PC-9 (cell line): Measurements from ENCODE around the gene FAM32A. TPM values are rescaled to one million over a fixed set of nuclear protein-coding genes. Genes with fewer than 3 reads are reported as not detected.

ENCODE experiments used
- BruUV-seq: library from RNA; stranded (reverse); fragments of 400-500 nt; replicated peaks from 2 replicates; lab custom pipeline; 2021; lab: Mats Ljungman, UMichigan
- CTCF ChIA-PET: fragments of 300-600 bp; sonication (Branson Sonifier 250); formaldehyde crosslinking; loops from one replicate; lab custom pipeline; 2022; ENCODE audit warnings: antibody characterized with exemption; lab: Charles Lee
- POLR2A ChIA-PET: fragments of 300-600 bp; sonication (Branson Sonifier 250); formaldehyde crosslinking; loops from one replicate; lab custom pipeline; 2022; ENCODE audit warnings: antibody characterized with exemption; ENCODE audit not compliant: unreplicated experiment; lab: Charles Lee
- DNase-seq, 2 experiments: peaks; one replicate each; pipeline versions ENCODE4 v3.0.0 to v3.0.0-alpha.2; 2015 to 2022; ENCODE audit warnings: mixed read lengths in 1 of 2
- H2AFZ ChIP-seq: fragments of 200-600 bp; sonication (generic); 2 replicates; pipeline ENCODE4 v1.8.1; 2017; ENCODE audit warnings: antibody characterized with exemption
- H3F3A ChIP-seq: fragments of 200-600 bp; sonication (generic); 2 replicates; pipeline ENCODE4 v1.8.1; 2017; ENCODE audit warnings: antibody characterized with exemption, mild to moderate bottlenecking, low read depth; ENCODE audit not compliant: insufficient read depth
- H3K27ac ChIP-seq: fragments of 200-600 bp; sonication (generic); 2 replicates; pipeline ENCODE4 v1.6.1; 2016; ENCODE audit warnings: mixed run types
- H3K27me3 ChIP-seq: fragments of 200-600 bp; sonication (generic); 2 replicates; pipeline ENCODE4 v1.6.1; 2016; ENCODE audit warnings: low read depth, mixed run types; ENCODE audit not compliant: insufficient read depth
- H3K36me3 ChIP-seq: fragments of 200-600 bp; sonication (generic); 2 replicates; pipeline ENCODE4 v1.6.1; 2016; ENCODE audit warnings: low read depth, mixed run types
- H3K4me1 ChIP-seq: fragments of 200-600 bp; sonication (generic); replicated peaks from 2 replicates; pipeline ENCODE4 v1.6.1; 2016; ENCODE audit warnings: mixed run types; ENCODE audit not compliant: insufficient read depth
- H3K4me2 ChIP-seq: fragments of 200-600 bp; sonication (generic); 2 replicates; pipeline ENCODE4 v1.6.1; 2017; ENCODE audit warnings: mixed run types
- H3K4me3 ChIP-seq: fragments of 200-600 bp; sonication (generic); 2 replicates; pipeline ENCODE4 v1.6.1; 2016; ENCODE audit warnings: mixed run types
- H3K79me2 ChIP-seq: fragments of 200-600 bp; sonication (generic); 2 replicates; pipeline ENCODE4 v1.6.1; 2017; ENCODE audit warnings: low read depth, mixed run types
- H3K9me2 ChIP-seq: fragments of 200-600 bp; sonication (generic); 2 replicates; pipeline ENCODE4 v1.8.1; 2017; ENCODE audit warnings: mild to moderate bottlenecking; ENCODE audit not compliant: insufficient read depth
- H3K9me3 ChIP-seq: fragments of 200-600 bp; sonication (generic); 2 replicates; pipeline ENCODE4 v1.8.1; 2016; ENCODE audit warnings: low read depth; ENCODE audit not compliant: insufficient read depth
- H4K20me1 ChIP-seq: fragments of 200-600 bp; sonication (generic); 2 replicates; pipeline ENCODE4 v1.8.1; 2017; ENCODE audit not compliant: insufficient read depth
- CTCF ChIP-seq: fragments of 200-600 bp; sonication (generic); conservative IDR thresholded peaks from 2 replicates; pipeline ENCODE4 v1.6.1; 2017; ENCODE audit warnings: mixed run types, antibody characterized with exemption, mild to moderate bottlenecking, moderate library complexity
- EZH2 ChIP-seq: fragments of 200-600 bp; sonication (generic); IDR thresholded peaks from 2 replicates; pipeline ENCODE4 v1.8.0; 2017; ENCODE audit warnings: antibody characterized with exemption, low read depth
- intact Hi-C: fragments of 100-400 bp; cut with micrococcal nuclease; formaldehyde crosslinking; loops from one replicate; pipeline ENCODE4 v1.10.0; 2022; ENCODE audit not compliant: unreplicated experiment
- total RNA-seq: library from RNA; stranded (reverse); gene quantifications from 2 replicates; pipeline ENCODE4 v1.2.3, GENCODE V29; 2021

Gene FAM32A
- total RNA-seq, 1 experiment from 2014 or later: 66.5 TPM

GRCh38 chr19:16204005-16204294 is 18.7 kb downstream of the FAM32A start:
- Histone ChIP-seq H3K4me1 (peaks cover 2% of the 10 kb centered on the region), H3K4me3 (no peak overlapping the region), H3K27me3 (no peaks in the 10 kb centered on the region), H3K4me2 (no peak overlapping the region), H4K20me1 (0 out of 2 replicates have a peak, but pooled peaks cover 7% of the 10 kb centered on the region), H3K9me2 (no peaks in the 10 kb centered on the region), H3K79me2 (peaks cover 10% of the 10 kb centered on the region), H3F3A (no peaks in the 10 kb centered on the region; the same call in 1 of the 2 replicates), H2AFZ (no peak overlapping the region), H3K9me3 (no peaks in the 10 kb centered on the region), H3K36me3 (no peaks in the 10 kb centered on the region; the same call in 1 of the 2 replicates), H3K27ac (no peak overlapping the region)
- CTCF ChIA-PET: no interaction called here
- intact Hi-C loops: no loop called here
- no peak for DNase-seq
- TF ChIP-seq EZH2 (no peak), CTCF (no peak)
- BruUV-seq: no TSS peak
- POLR2A ChIA-PET: no interaction called here

- Histone ChIP-seq H3K79me2 (no peaks in the 10 kb centered on the region), H3K9me3 (no peaks in the 10 kb centered on the region), H3K27me3 (no peaks in the 10 kb centered on the region), H3K36me3 (no peaks in the 10 kb centered on the region; the same call in 1 of the 2 replicates), H3K4me1 (no peaks in the 10 kb centered on the region), H4K20me1 (0 out of 2 replicates have a peak, but pooled peaks cover 3% of the 10 kb centered on the region), H3F3A (no peaks in the 10 kb centered on the region), H3K4me2 (no peak overlapping the region), H3K27ac (no peak overlapping the region), H3K4me3 (no peak overlapping the region), H2AFZ (no peak overlapping the region), H3K9me2 (no peaks in the 10 kb centered on the region)
- no peak for DNase-seq
- TF ChIP-seq CTCF (no peak), EZH2 (no peak)
- POLR2A ChIA-PET: no interaction called here
- intact Hi-C loops: no loop called here
- BruUV-seq: no TSS peak
- CTCF ChIA-PET: no interaction called here
These were observed 20.2 kb downstream of the FAM32A start for GRCh38 chr19:16205205-16206045.

GRCh38 chr19:16206046-16206605 is 20.9 kb downstream of the FAM32A start:
- Histone ChIP-seq H4K20me1 (no peaks in the 10 kb centered on the region), H3K9me2 (no peaks in the 10 kb centered on the region), H3K4me1 (no peaks in the 10 kb centered on the region), H3K27me3 (no peaks in the 10 kb centered on the region), H3K36me3 (no peaks in the 10 kb centered on the region; the same call in 1 of the 2 replicates), H3K27ac (no peak overlapping the region), H3K4me2 (no peak overlapping the region), H3K4me3 (no peak overlapping the region), H3K79me2 (no peaks in the 10 kb centered on the region), H3F3A (no peaks in the 10 kb centered on the region), H3K9me3 (no peaks in the 10 kb centered on the region), H2AFZ (no peak overlapping the region)
- no TSS peak for BruUV-seq
- TF ChIP-seq EZH2 (no peak), CTCF (no peak)
- POLR2A ChIA-PET: no interaction called here
- intact Hi-C loops: no loop called here
- no peak for DNase-seq
- CTCF ChIA-PET: no interaction called here
